Activated CD4-positive, alpha-beta T cell treated with anti-CD3 and anti-CD28 coated beads for 48 hours (primary cell): Measurements from ENCODE around the gene FBXO41.

Source experiments
- DNase-seq: peaks from one replicate; pipeline ENCODE4 v3.0.0-alpha.2; 2020

FBXO41 gene

DNA sequence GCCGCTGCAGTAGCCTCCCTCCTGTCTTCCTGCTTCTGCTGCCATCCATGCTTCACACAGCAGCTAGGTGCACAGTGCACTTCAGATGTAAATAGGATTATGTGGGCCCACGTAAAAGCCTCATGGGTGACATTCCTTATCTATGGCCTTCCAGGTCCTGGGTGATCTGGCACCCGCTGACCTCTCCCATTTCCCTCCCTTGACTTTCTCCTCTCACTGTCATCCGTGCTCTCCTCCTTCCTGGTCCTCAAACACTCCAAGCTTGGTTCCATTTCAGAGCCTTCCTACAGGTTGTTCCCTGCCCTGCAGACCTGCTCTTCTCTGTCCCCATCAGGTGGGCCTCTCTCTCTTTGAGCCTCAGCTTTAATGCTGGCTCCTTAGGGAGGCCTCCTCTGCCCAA is 74.3 kb downstream of the FBXO41 start:
- no peak for DNase-seq

DNA sequence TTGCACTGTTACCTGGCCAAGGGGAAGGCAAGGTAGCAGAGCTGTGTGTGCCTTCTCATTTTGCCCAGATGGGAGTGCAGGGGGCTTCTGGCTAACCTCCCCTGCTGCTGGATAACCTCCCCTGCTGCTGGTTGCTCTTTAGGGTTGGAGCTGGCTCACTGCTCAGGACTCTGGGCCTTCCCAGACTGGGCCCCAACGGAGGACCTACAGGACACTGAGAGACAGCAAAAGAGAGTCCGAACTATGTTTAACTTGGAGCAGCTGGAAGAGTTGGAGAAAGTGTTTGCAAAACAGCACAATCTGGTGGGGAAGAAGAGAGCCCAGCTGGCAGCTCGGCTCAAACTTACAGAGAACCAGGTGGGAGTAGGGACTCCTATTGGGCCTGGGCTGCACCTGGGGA is 76.0 kb downstream of the FBXO41 start:
- no peak for DNase-seq

DNA sequence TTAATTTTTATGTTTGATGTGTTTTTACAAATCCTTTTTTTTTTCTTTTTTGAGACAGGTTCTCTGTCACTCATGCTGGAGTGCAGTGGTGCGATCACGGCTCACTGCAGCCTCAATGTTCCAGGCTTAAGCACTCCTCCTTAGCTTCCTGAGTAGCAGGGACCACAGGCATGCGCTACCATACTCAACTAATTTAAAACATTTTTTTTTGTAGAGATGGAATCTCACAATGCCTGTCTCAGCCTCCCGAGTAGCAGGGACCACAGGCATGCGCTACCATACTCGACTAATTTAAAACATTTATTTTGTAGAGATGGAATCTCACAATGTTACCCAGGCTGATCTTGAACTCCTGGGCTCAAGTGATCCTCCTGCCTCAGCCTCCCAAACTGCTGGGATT is 78.7 kb downstream of the FBXO41 start:
- DNase-seq = no peak
